ENCODE data around the gene CPNE5. TPM values are rescaled to one million over a fixed set of nuclear protein-coding genes. Genes with fewer than 3 reads are reported as not detected.
A peak's percentile ranks its signal among the peaks of the same experiment; 100 is the strongest.

The CPNE5 gene
- total and polyA plus RNA-seq, 7 donors, result 0.03 to 1.7 (median 0.41) TPM

GRCh38 chr6:36873115-36873514 is 33.9 kb upstream of the CPNE5 start:
- intact Hi-C loops (cut with DNase I), result no loop called here
- ATAC-seq, result no peak

GRCh38 chr6:36871686-36872085 is 32.4 kb upstream of the CPNE5 start:
- intact Hi-C loops (cut with DNase I), result no loop called here

More at GRCh38 chr6:36873115-36873514, 33.9 kb upstream of the CPNE5 start:
- Histone ChIP-seq H3K27ac (no peak overlapping the region), H3K4me3 (peak overlapping the region; percentile 79), H3K27me3 (ENCODE audit: insufficient read depth in 3 of 3, low read length in 2 of 3) (no peaks in the 10 kb centered on the region), H3K4me1 (peaks cover 5% of the 10 kb centered on the region), H3K36me3 (ENCODE audit: insufficient read depth in 1 of 2, low read depth in 1 of 2) (peaks cover 0 to 35% of the 10 kb centered on the region in 2 donors), H3K9me3 (no peaks in the 10 kb centered on the region)
- TF ChIP-seq CTCF (IDR thresholded peaks at IDR 0.05), result no peak
- WGBS, 3 donors, result 90 to 97% (median 95%) methylated on average over 1 of the region's 1 CpG
- no peak for DNase-seq

GRCh38 chr6:36867471-36868224 is 28.4 kb upstream of the CPNE5 start:
- no peak overlapping the region for H3K27ac ChIP-seq
- DNase-seq (no peak), ATAC-seq (peak in 1 of 4 donors; percentile 20)
- intact Hi-C loops (cut with DNase I), result no loop called here
- WGBS, 3 donors, result 70 to 72% (median 72%) methylated on average over 4 of the region's 4 CpGs
- peaks cover 0 to 72% of the 10 kb centered on the region in 2 donors for H3K36me3 ChIP-seq (ENCODE audit: insufficient read depth in 1 of 2, low read depth in 1 of 2)
- H3K4me1 ChIP-seq, result no peaks in the 10 kb centered on the region
- no peaks in the 10 kb centered on the region for H3K9me3 ChIP-seq
- no peaks in the 10 kb centered on the region for H3K27me3 ChIP-seq (ENCODE audit: insufficient read depth in 3 of 3, low read length in 2 of 3)
- H3K4me3 ChIP-seq, result no peak overlapping the region
- TF ChIP-seq CTCF (IDR thresholded peaks at IDR 0.05), result no peak

More at GRCh38 chr6:36871686-36872085, 32.4 kb upstream of the CPNE5 start:
- Histone ChIP-seq H3K27me3 (ENCODE audit: insufficient read depth in 3 of 3, low read length in 2 of 3) (no peaks in the 10 kb centered on the region), H3K4me1 (peaks cover 5% of the 10 kb centered on the region), H3K9me3 (no peaks in the 10 kb centered on the region), H3K4me3 (no peak overlapping the region), H3K36me3 (ENCODE audit: insufficient read depth in 1 of 2, low read depth in 1 of 2) (peaks cover 0 to 42% of the 10 kb centered on the region in 2 donors), H3K27ac (no peak overlapping the region)
- TF ChIP-seq CTCF (IDR thresholded peaks at IDR 0.05), result no peak
- ATAC-seq (no peak), DNase-seq (no peak)
- WGBS, 3 donors, result 88 to 97% (median 90%) methylated on average over 3 of the region's 3 CpGs

DNA sequence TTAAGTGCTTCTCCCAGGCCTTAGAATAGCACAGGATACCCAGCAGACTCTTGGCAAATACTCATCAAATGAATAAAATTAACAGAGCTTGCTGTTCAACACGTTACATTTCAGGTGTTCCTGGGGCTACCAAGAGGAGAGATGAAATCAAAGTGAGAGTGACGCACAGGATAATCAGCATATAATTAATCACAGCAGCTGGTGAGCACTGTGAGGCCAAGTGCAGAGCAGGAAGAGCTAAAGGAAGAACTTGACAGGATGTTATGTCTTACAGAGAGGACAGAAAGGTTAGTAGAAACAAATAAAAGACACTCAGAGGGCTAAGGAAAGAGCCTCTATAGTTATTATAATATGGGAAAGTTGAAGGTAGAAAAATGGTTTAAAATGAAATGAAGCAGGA is 26.6 kb upstream of the CPNE5 start:
- peaks cover 0 to 62% of the 10 kb centered on the region in 2 donors for H3K36me3 ChIP-seq (ENCODE audit: insufficient read depth in 1 of 2, low read depth in 1 of 2)
- intact Hi-C loops (cut with DNase I), result no loop called here
- 55 to 61% (median 61%) methylated on average over 2 of the region's 2 CpGs for WGBS, 3 donors
- no peak overlapping the region for H3K27ac ChIP-seq
- TF ChIP-seq CTCF (IDR thresholded peaks at IDR 0.05), result no peak
- H3K27me3 ChIP-seq (ENCODE audit: insufficient read depth in 3 of 3, low read length in 2 of 3), result no peaks in the 10 kb centered on the region
- H3K9me3 ChIP-seq, result no peaks in the 10 kb centered on the region
- no peak for DNase-seq
- no peak overlapping the region for H3K4me3 ChIP-seq
- no peak for ATAC-seq
- H3K4me1 ChIP-seq, result no peaks in the 10 kb centered on the region

Measured in psoas muscle (tissue), 8 donors.